T-helper 17 cell (primary cell): ENCODE data around the gene TMEM147. TPM values are rescaled to one million over a fixed set of nuclear protein-coding genes. Genes with fewer than 3 reads are reported as not detected.

Source experiments
- ATAC-seq: fragments of 150-1000 bp; cut with Tn5 transposase; 2 replicates; pipeline ENCODE4 v1.10.0; 2021; ENCODE audit warnings: mild to moderate bottlenecking, moderate library complexity
- DNase-seq, 3 donors: peaks; one replicate each; pipeline versions ENCODE4 v3.0.0 to v3.0.0-alpha.2; 2020 to 2021
- H3K9me3 ChIP-seq: one replicate; pipeline ENCODE4 v1.7.0; 2013; ENCODE audit warnings: low read length, mild to moderate bottlenecking; ENCODE audit not compliant: control insufficient read depth, poor library complexity, severe bottlenecking
- H3K27ac Mint-ChIP-seq: one replicate; pipeline ENCODE4 v1.8.0; 2022; ENCODE audit warnings: mild to moderate bottlenecking, moderate library complexity, mixed read lengths
- H3K27me3 Mint-ChIP-seq: one replicate; pipeline ENCODE4 v1.8.0; 2022; ENCODE audit warnings: mixed read lengths
- H3K36me3 Mint-ChIP-seq: one replicate; pipeline ENCODE4 v1.8.0; 2022; ENCODE audit warnings: low read depth, mixed read lengths
- H3K4me1 Mint-ChIP-seq: one replicate; pipeline ENCODE4 v1.8.0; 2022; ENCODE audit warnings: mild to moderate bottlenecking, mixed read lengths
- H3K4me3 Mint-ChIP-seq: one replicate; pipeline ENCODE4 v1.8.0; 2022; ENCODE audit warnings: mild to moderate bottlenecking, moderate library complexity, mixed read lengths
- total RNA-seq, 4 donors: library from RNA in 2 of 4; stranded (reverse) in 2 of 4; gene quantifications; one replicate each; pipeline ENCODE4 v1.2.3 and lab custom pipeline; 2022 to 2026

Gene TMEM147
- total RNA-seq, 2 donors from 2014 or later: 30.5 to 37.0 TPM

GRCh38 chr19:35528218-35529038 lies 17.0 kb upstream of the TMEM147 start, which contains the start of gene SBSN:
Gene SBSN, minus strand, starts transcription at chr19:35528311. Its CDS starts 30 bp downstream, at chr19:35528281.
- DNase-seq (no peak), ATAC-seq (no peak)
- peaks cover 12% of the 10 kb centered on the region for H3K36me3 Mint-ChIP-seq
- H3K4me1 Mint-ChIP-seq: peaks cover 7% of the 10 kb centered on the region
- H3K27me3 Mint-ChIP-seq: peaks cover 60% of the 10 kb centered on the region
- no peak within 1 kb of the TSS for H3K27ac Mint-ChIP-seq
- H3K9me3 ChIP-seq: no peaks in the 10 kb centered on the region
- H3K4me3 Mint-ChIP-seq: no peak within 1 kb of the TSS

- Mint-ChIP-seq H3K27me3 (peaks cover 57% of the 10 kb centered on the region), H3K4me3 (no peak overlapping the region), H3K36me3 (peaks cover 12% of the 10 kb centered on the region), H3K27ac (no peak overlapping the region), H3K4me1 (peaks cover 13% of the 10 kb centered on the region)
- no peaks in the 10 kb centered on the region for H3K9me3 ChIP-seq
- ATAC-seq (no peak), DNase-seq (no peak)
These were observed 15.9 kb upstream of the TMEM147 start for GRCh38 chr19:35529241-35530218.

- peak overlapping the region; percentile 55 for H3K4me3 Mint-ChIP-seq
- H3K27me3 Mint-ChIP-seq: peaks cover 57% of the 10 kb centered on the region
These were observed 14.1 kb upstream of the TMEM147 start for GRCh38 chr19:35531291-35531690.

GRCh38 chr19:35533201-35533821 lies 12.1 kb upstream of the TMEM147 start, which contains the start of gene GAPDHS:
Gene GAPDHS, plus strand, starts transcription at chr19:35533456. Its CDS starts 72 bp downstream, at chr19:35533528.
- no peaks in the 10 kb centered on the region for H3K9me3 ChIP-seq
- Mint-ChIP-seq H3K4me3 (peak within 1 kb of the TSS; percentile 78), H3K27me3 (peaks cover 44% of the 10 kb centered on the region), H3K27ac (peak within 1 kb of the TSS; percentile 39), H3K4me1 (peaks cover 13% of the 10 kb centered on the region), H3K36me3 (peaks cover 8% of the 10 kb centered on the region)
- DNase-seq: no peak
- ATAC-seq: no peak

More at GRCh38 chr19:35531291-35531690, 14.1 kb upstream of the TMEM147 start:
- no peak for ATAC-seq
- H3K36me3 Mint-ChIP-seq: peaks cover 12% of the 10 kb centered on the region
- no peak overlapping the region for H3K27ac Mint-ChIP-seq
- H3K4me1 Mint-ChIP-seq: peaks cover 13% of the 10 kb centered on the region
- DNase-seq: no peak
- no peaks in the 10 kb centered on the region for H3K9me3 ChIP-seq

GRCh38 chr19:35533822-35534392 lies 11.5 kb upstream of the TMEM147 start:
- ATAC-seq (peak; percentile 85), DNase-seq (peak in 1 of 3 donors; percentile 27)
- H3K27ac Mint-ChIP-seq: peak overlapping the region; percentile 39
- no peaks in the 10 kb centered on the region for H3K9me3 ChIP-seq
- peaks cover 13% of the 10 kb centered on the region for H3K4me1 Mint-ChIP-seq
- peaks cover 4% of the 10 kb centered on the region for H3K36me3 Mint-ChIP-seq
- H3K27me3 Mint-ChIP-seq: peaks cover 38% of the 10 kb centered on the region
- peak overlapping the region; percentile 78 for H3K4me3 Mint-ChIP-seq

- Mint-ChIP-seq H3K27ac (no peak overlapping the region), H3K4me3 (no peak overlapping the region), H3K4me1 (peaks cover 13% of the 10 kb centered on the region), H3K27me3 (peaks cover 30% of the 10 kb centered on the region), H3K36me3 (peaks cover 4% of the 10 kb centered on the region)
- no peaks in the 10 kb centered on the region for H3K9me3 ChIP-seq
- DNase-seq: no peak
- ATAC-seq: no peak
These were observed 10.5 kb upstream of the TMEM147 start for GRCh38 chr19:35534803-35535480.

GRCh38 chr19:35539314-35539713 lies 6.1 kb upstream of the TMEM147 start:
- Mint-ChIP-seq H3K4me1 (peaks cover 7% of the 10 kb centered on the region), H3K36me3 (no peaks in the 10 kb centered on the region), H3K4me3 (no peak overlapping the region), H3K27ac (no peak overlapping the region), H3K27me3 (peaks cover under 1% of the 10 kb centered on the region)
- no peaks in the 10 kb centered on the region for H3K9me3 ChIP-seq
- ATAC-seq: no peak
- DNase-seq: no peak

- H3K4me1 Mint-ChIP-seq: peaks cover 12% of the 10 kb centered on the region
- H3K4me3 Mint-ChIP-seq: no peak overlapping the region
- no peak for DNase-seq
- H3K36me3 Mint-ChIP-seq: no peaks in the 10 kb centered on the region
- no peak overlapping the region for H3K27ac Mint-ChIP-seq
- ATAC-seq: no peak
- H3K27me3 Mint-ChIP-seq: no peaks in the 10 kb centered on the region
- no peaks in the 10 kb centered on the region for H3K9me3 ChIP-seq
These were observed 5.6 kb upstream of the TMEM147 start for GRCh38 chr19:35539850-35540249.

GRCh38 chr19:35540356-35540927 lies 5.0 kb upstream of the TMEM147 start:
- no peaks in the 10 kb centered on the region for H3K9me3 ChIP-seq
- Mint-ChIP-seq H3K36me3 (no peaks in the 10 kb centered on the region), H3K4me1 (peaks cover 10% of the 10 kb centered on the region), H3K27me3 (no peaks in the 10 kb centered on the region), H3K27ac (no peak overlapping the region), H3K4me3 (no peak overlapping the region)
- DNase-seq (no peak), ATAC-seq (no peak)

- no peaks in the 10 kb centered on the region for H3K27me3 Mint-ChIP-seq
- H3K4me3 Mint-ChIP-seq: no peak overlapping the region
- H3K4me1 Mint-ChIP-seq: peaks cover 21% of the 10 kb centered on the region
- no peaks in the 10 kb centered on the region for H3K36me3 Mint-ChIP-seq
- ATAC-seq: no peak
- no peak for DNase-seq
- no peaks in the 10 kb centered on the region for H3K9me3 ChIP-seq
- H3K27ac Mint-ChIP-seq: no peak overlapping the region
These were observed 3.2 kb upstream of the TMEM147 start for GRCh38 chr19:35542209-35542608.

GRCh38 chr19:35543280-35544109 lies 1.9 kb upstream of the TMEM147 start:
- Mint-ChIP-seq H3K4me3 (no peak overlapping the region), H3K27ac (peak overlapping the region; percentile 51), H3K27me3 (no peaks in the 10 kb centered on the region), H3K4me1 (peaks cover 23% of the 10 kb centered on the region), H3K36me3 (no peaks in the 10 kb centered on the region)
- no peaks in the 10 kb centered on the region for H3K9me3 ChIP-seq
- ATAC-seq (no peak), DNase-seq (no peak)
